ENCODE measurements around the gene C1orf94.

C1orf94 gene

GRCh38 chr1:34188418-34188817, 11.7 kb downstream of the C1orf94 start:
- no peaks in the 10 kb centered on the region for H3K36me3 ChIP-seq (ENCODE audit: control insufficient read depth, insufficient read depth, low read length)
- H3K9me3 ChIP-seq (ENCODE audit: control insufficient read depth, low read length), result no peaks in the 10 kb centered on the region
- H3K9ac ChIP-seq, result no peak overlapping the region
- no peak overlapping the region for H3K4me3 ChIP-seq (ENCODE audit: low read depth, low read length)
- H2AFZ ChIP-seq, result no peak overlapping the region
- H3K4me1 ChIP-seq, result no peaks in the 10 kb centered on the region
- no peaks in the 10 kb centered on the region for H3K79me2 ChIP-seq
- no peak overlapping the region for H3K27ac ChIP-seq
- no peaks in the 10 kb centered on the region for H3K27me3 ChIP-seq (ENCODE audit: control insufficient read depth, insufficient read depth, low read length)
- no peak overlapping the region for H3K4me2 ChIP-seq (ENCODE audit: low read length)
- TF ChIP-seq, protein P1, sequence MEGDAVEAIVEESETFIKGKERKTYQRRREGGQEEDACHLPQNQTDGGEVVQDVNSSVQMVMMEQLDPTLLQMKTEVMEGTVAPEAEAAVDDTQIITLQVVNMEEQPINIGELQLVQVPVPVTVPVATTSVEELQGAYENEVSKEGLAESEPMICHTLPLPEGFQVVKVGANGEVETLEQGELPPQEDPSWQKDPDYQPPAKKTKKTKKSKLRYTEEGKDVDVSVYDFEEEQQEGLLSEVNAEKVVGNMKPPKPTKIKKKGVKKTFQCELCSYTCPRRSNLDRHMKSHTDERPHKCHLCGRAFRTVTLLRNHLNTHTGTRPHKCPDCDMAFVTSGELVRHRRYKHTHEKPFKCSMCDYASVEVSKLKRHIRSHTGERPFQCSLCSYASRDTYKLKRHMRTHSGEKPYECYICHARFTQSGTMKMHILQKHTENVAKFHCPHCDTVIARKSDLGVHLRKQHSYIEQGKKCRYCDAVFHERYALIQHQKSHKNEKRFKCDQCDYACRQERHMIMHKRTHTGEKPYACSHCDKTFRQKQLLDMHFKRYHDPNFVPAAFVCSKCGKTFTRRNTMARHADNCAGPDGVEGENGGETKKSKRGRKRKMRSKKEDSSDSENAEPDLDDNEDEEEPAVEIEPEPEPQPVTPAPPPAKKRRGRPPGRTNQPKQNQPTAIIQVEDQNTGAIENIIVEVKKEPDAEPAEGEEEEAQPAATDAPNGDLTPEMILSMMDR (IDR thresholded peaks at IDR 0.05), result no peak

DNA sequence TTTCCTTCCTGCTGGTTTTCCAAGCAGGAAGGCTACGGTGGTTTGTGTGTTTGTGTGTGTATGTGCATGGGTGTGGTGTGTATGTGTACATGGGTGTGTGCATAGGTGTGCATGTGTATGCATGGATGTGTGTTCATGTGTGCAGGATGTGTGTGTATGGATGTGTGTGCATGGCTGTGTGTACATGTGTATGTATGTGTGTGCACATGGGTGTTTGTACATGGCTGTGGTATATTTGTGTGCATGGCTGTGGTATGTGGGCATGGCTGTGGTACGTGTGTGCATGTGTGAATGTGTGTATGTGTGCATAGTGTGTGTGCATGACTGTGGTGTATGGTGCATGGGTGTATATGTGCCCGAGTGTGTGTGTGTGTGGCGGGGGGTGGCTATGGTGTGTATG, 12.3 kb downstream of the C1orf94 start:
- TF ChIP-seq, protein P1 (IDR thresholded peaks at IDR 0.05), result no peak
- Histone ChIP-seq H3K27me3 (ENCODE audit: control insufficient read depth, insufficient read depth, low read length) (no peaks in the 10 kb centered on the region), H3K36me3 (ENCODE audit: control insufficient read depth, insufficient read depth, low read length) (no peaks in the 10 kb centered on the region), H2AFZ (no peak overlapping the region), H3K4me3 (ENCODE audit: low read depth, low read length) (no peak overlapping the region), H3K79me2 (no peaks in the 10 kb centered on the region), H3K4me2 (ENCODE audit: low read length) (no peak overlapping the region), H3K27ac (no peak overlapping the region), H3K9me3 (ENCODE audit: control insufficient read depth, low read length) (no peaks in the 10 kb centered on the region), H3K4me1 (no peaks in the 10 kb centered on the region), H3K9ac (no peak overlapping the region)

GRCh38 chr1:34190692-34191091, 14.0 kb downstream of the C1orf94 start:
- no peaks in the 10 kb centered on the region for H3K36me3 ChIP-seq (ENCODE audit: control insufficient read depth, insufficient read depth, low read length)
- no peak overlapping the region for H3K27ac ChIP-seq
- no peaks in the 10 kb centered on the region for H3K27me3 ChIP-seq (ENCODE audit: control insufficient read depth, insufficient read depth, low read length)
- H2AFZ ChIP-seq, result no peak overlapping the region
- no peaks in the 10 kb centered on the region for H3K4me1 ChIP-seq
- no peak overlapping the region for H3K4me2 ChIP-seq (ENCODE audit: low read length)
- no peaks in the 10 kb centered on the region for H3K9me3 ChIP-seq (ENCODE audit: control insufficient read depth, low read length)
- no peak overlapping the region for H3K9ac ChIP-seq
- TF ChIP-seq, protein P1 (IDR thresholded peaks at IDR 0.05), result no peak
- no peak overlapping the region for H3K4me3 ChIP-seq (ENCODE audit: low read depth, low read length)
- H3K79me2 ChIP-seq, result no peaks in the 10 kb centered on the region

- no peak overlapping the region for H3K27ac ChIP-seq
- H3K9ac ChIP-seq, result no peak overlapping the region
- no peaks in the 10 kb centered on the region for H3K36me3 ChIP-seq (ENCODE audit: control insufficient read depth, insufficient read depth, low read length)
- no peak overlapping the region for H3K4me2 ChIP-seq (ENCODE audit: low read length)
- H3K79me2 ChIP-seq, result no peaks in the 10 kb centered on the region
- H3K27me3 ChIP-seq (ENCODE audit: control insufficient read depth, insufficient read depth, low read length), result no peaks in the 10 kb centered on the region
- H3K4me1 ChIP-seq, result no peaks in the 10 kb centered on the region
- H3K4me3 ChIP-seq (ENCODE audit: low read depth, low read length), result no peak overlapping the region
- H3K9me3 ChIP-seq (ENCODE audit: control insufficient read depth, low read length), result no peaks in the 10 kb centered on the region
- TF ChIP-seq, protein P1 (IDR thresholded peaks at IDR 0.05), result no peak
- H2AFZ ChIP-seq, result no peak overlapping the region
These were observed 15.9 kb downstream of the C1orf94 start for GRCh38 chr1:34192621-34193020.

DNA sequence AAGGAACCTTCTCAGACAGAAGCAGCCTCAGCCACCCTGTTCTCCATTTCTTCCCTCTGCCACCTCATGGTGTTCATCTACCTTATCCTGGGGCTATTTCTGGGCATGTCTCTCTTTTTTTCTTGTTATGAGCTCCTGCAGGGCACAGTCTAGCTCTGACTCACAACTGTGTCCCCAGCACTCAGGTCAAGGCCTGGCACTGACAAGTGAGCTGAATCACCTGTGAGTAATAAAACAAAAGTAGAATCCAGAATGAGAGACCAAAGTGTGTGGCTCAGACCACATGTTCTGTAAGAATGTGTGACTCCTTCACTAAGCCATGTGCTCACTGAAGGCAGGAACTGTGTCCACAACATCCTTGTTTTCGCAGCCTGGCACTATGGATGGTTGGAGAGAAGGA, 23.2 kb downstream of the C1orf94 start:
- Histone ChIP-seq H3K9me3 (ENCODE audit: control insufficient read depth, low read length) (no peaks in the 10 kb centered on the region), H3K9ac (no peak overlapping the region), H3K4me2 (ENCODE audit: low read length) (no peak overlapping the region), H3K36me3 (ENCODE audit: control insufficient read depth, insufficient read depth, low read length) (no peaks in the 10 kb centered on the region), H3K79me2 (no peaks in the 10 kb centered on the region), H3K27me3 (ENCODE audit: control insufficient read depth, insufficient read depth, low read length) (no peaks in the 10 kb centered on the region), H3K4me3 (ENCODE audit: low read depth, low read length) (no peak overlapping the region), H2AFZ (no peak overlapping the region), H3K4me1 (no peaks in the 10 kb centered on the region), H3K27ac (no peak overlapping the region)
- TF ChIP-seq, protein P1 (IDR thresholded peaks at IDR 0.05), result no peak
